GM04503 (cell line): ENCODE results near the gene PTAFR.
"Not testable (repeated sequence)": the region's sequence is repeated elsewhere in the genome, so short reads cannot be mapped to it uniquely, and the experiment has no call there.

Source experiments
- DNase-seq: peaks from one replicate; pipeline ENCODE4 v3.0.0-alpha.2; 2012; ENCODE audit warnings: low read depth

Gene PTAFR

GRCh38 chr1:28144203-28145135 is 32.0 kb downstream of the PTAFR start:
- no peak for DNase-seq

- DNase-seq: no peak
These were observed 32.8 kb downstream of the PTAFR start for GRCh38 chr1:28143496-28144202.

GRCh38 chr1:28141685-28142084 is 34.8 kb downstream of the PTAFR start:
- DNase-seq: no peak

- DNase-seq: not testable (repeated sequence)
These were observed 36.6 kb downstream of the PTAFR start for GRCh38 chr1:28139866-28140265.

- DNase-seq: peak; percentile 49
These were observed 37.3 kb downstream of the PTAFR start for GRCh38 chr1:28139025-28139712.

GRCh38 chr1:28136922-28137613 is 39.4 kb downstream of the PTAFR start:
- DNase-seq: no peak

- no peak for DNase-seq
These were observed 40.1 kb downstream of the PTAFR start for GRCh38 chr1:28136169-28136921.

- DNase-seq: no peak
These were observed 40.9 kb downstream of the PTAFR start for GRCh38 chr1:28135371-28136168.

GRCh38 chr1:28134651-28135207 is 41.8 kb downstream of the PTAFR start:
- DNase-seq: no peak

GRCh38 chr1:28132171-28133167 is 44.0 kb downstream of the PTAFR start:
- DNase-seq: no peak

GRCh38 chr1:28130901-28131300 is 45.6 kb downstream of the PTAFR start:
- DNase-seq: no peak

- DNase-seq: peak; percentile 44
These were observed 47.3 kb downstream of the PTAFR start for GRCh38 chr1:28129150-28129549.

GRCh38 chr1:28127617-28128257 is 48.8 kb downstream of the PTAFR start:
- DNase-seq: no peak

GRCh38 chr1:28126783-28127490 is 49.6 kb downstream of the PTAFR start:
- no peak for DNase-seq

- no peak for DNase-seq
These were observed 50.3 kb downstream of the PTAFR start for GRCh38 chr1:28126212-28126611.

- peak; percentile 58 for DNase-seq
These were observed 53.0 kb downstream of the PTAFR start for GRCh38 chr1:28123461-28123961.

- no peak for DNase-seq
These were observed 54.3 kb downstream of the PTAFR start for GRCh38 chr1:28122183-28122582.
